Osteoblast (primary cell): ENCODE measurements around the gene MFRP. TPM values are rescaled to one million over a fixed set of nuclear protein-coding genes. Genes with fewer than 3 reads are reported as not detected.
A peak's percentile ranks its signal among the peaks of the same experiment; 100 is the strongest.

ENCODE experiments used
- DNase-seq: peaks from one replicate; pipeline ENCODE4 v3.0.0; 2011; ENCODE audit warnings: low spot score, mixed read lengths; ENCODE audit not compliant: insufficient read length; ENCODE audit errors: missing footprints
- H2AFZ ChIP-seq: 2 replicates; pipeline ENCODE4 v1.6.0; 2011; ENCODE audit warnings: mild to moderate bottlenecking, low read length
- H3K27ac ChIP-seq: 2 replicates; pipeline ENCODE4 v1.5.1; 2011; ENCODE audit warnings: mild to moderate bottlenecking, low read depth, low read length, moderate library complexity
- H3K27me3 ChIP-seq: 2 replicates; pipeline ENCODE4 v1.6.0; 2012; ENCODE audit warnings: mild to moderate bottlenecking, control low read depth, inconsistent platforms, low read length, moderate library complexity; ENCODE audit not compliant: insufficient read depth
- H3K36me3 ChIP-seq: 2 replicates; pipeline ENCODE4 v1.5.1; 2011; ENCODE audit warnings: mild to moderate bottlenecking, low read length, control low read depth, moderate library complexity; ENCODE audit not compliant: insufficient read depth
- H3K4me1 ChIP-seq: 2 replicates; pipeline ENCODE4 v1.5.1; 2011; ENCODE audit warnings: mild to moderate bottlenecking, low read length, control low read depth, moderate library complexity; ENCODE audit not compliant: insufficient read depth
- H3K4me2 ChIP-seq: 2 replicates; pipeline ENCODE4 v1.6.0; 2011; ENCODE audit warnings: mild to moderate bottlenecking, low read length; ENCODE audit not compliant: insufficient read depth
- H3K4me3 ChIP-seq: fragments of 200-600 bp; sonication (generic); 3 replicates; pipeline ENCODE4 v1.5.1; 2012; ENCODE audit warnings: mild to moderate bottlenecking, low read length, inconsistent platforms; ENCODE audit not compliant: insufficient read depth
- H3K79me2 ChIP-seq: 2 replicates; pipeline ENCODE4 v1.6.0; 2012; ENCODE audit warnings: mild to moderate bottlenecking, low read length, control low read depth, inconsistent platforms; ENCODE audit not compliant: insufficient read depth
- H3K9me3 ChIP-seq: 2 replicates; pipeline ENCODE4 v1.5.1; 2011; ENCODE audit warnings: low read depth, low read length, control low read depth
- H4K20me1 ChIP-seq: 2 replicates; pipeline ENCODE4 v1.6.0; 2012; ENCODE audit warnings: mild to moderate bottlenecking, low read length, control low read depth; ENCODE audit not compliant: insufficient read depth
- CTCF ChIP-seq: IDR thresholded peaks from 2 replicates; pipeline ENCODE4 v1.5.1; 2011; ENCODE audit warnings: mild to moderate bottlenecking, low read depth, low read length, moderate library complexity; ENCODE audit errors: extremely low read depth
- total RNA-seq: library from RNA; depleted of rRNA; stranded (reverse); fragments of >200 nt; gene quantifications from 2 replicates; pipeline ENCODE4 v1.2.3, GENCODE V29; 2012

Gene MFRP
- total RNA-seq, 1 donor = not detected

DNA sequence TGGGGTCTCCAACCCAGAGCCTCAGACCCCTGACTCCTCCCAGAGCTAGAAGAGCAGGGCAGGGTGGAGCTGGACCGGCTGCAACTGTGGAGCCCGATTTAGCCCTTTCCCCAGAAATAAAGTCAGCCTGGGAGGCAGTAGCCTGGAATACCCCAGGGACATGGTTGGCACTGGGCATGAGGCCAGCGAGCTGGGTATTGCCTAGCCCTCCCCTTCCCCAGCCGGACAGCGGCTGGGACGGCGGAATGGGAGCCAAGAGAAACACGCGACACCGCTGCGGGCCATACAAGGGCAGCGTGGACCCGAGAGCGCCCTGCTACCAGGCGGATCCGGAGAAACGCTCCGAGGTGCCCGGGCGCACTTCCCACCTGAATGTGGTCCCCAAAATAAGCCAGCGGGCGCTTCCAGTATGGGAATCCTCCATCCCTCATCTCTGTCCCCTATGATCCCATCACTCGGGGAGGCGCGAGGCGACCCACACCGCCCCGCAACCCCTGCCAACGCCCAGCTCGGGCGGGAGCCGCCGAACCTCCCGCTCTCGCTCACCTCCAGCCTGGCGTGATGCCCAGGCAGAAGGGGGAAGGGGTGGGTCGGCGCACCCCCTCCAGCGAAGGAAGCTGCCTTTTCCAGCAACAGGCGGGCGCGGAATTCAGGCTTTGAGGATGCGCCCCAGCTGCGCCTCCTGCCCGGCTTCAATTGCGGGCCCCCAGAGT lies 30.3 kb downstream of the MFRP start:
- Histone ChIP-seq H2AFZ (peak overlapping the region; percentile 72), H3K9me3 (no peaks in the 10 kb centered on the region), H3K36me3 (peaks cover 5% of the 10 kb centered on the region), H3K4me3 (peak overlapping the region; percentile 74), H4K20me1 (no peaks in the 10 kb centered on the region), H3K79me2 (no peaks in the 10 kb centered on the region), H3K4me2 (peak overlapping the region; percentile 89), H3K27ac (no peak overlapping the region), H3K27me3 (no peaks in the 10 kb centered on the region), H3K4me1 (peaks cover 44% of the 10 kb centered on the region)
- TF ChIP-seq CTCF = no peak
- peak; percentile 91 for DNase-seq

DNA sequence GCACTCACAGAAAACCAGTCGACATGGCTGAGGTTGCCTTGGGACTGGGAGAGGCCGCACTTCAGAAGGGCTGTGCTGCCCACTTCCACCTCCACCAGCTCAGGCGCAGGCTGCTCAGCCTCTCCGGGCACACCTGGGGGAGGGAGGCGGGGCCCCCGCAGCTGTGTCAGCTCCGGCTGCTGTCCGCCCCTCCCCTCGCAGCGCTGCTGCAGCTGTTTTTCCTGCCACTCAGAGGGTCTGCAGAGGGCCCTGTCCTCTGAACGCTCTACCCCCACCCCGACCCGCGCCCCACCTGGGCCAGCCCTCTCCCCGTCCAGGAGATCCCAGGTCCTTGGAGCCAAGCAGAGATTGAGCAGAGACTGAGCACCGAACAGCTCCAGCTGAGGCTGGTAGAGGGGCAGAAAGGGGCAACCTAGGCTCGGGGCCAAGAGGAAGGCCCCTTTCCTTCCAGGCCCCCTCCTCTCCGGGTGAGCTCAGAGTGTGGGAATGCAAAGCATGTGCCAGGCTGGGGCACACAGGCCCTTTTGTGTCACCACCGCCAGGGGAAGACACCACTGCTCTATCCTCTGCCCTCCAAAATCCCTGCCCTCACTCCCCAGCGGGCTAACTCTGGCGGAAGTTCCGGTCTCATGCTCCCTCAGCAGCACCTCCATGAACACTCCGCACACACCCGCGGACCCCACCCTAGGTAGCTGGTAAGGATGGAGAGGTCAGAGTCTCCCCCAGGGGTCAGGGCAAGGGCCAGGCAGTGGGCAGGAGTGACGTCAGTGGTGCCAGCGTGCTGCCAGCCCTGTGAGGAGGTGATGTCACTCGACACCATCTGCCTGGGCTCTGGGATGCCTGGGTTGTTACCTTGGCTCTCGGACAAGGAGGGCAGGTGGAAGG lies 31.1 kb downstream of the MFRP start:
- peak; percentile 92 for DNase-seq
- H2AFZ ChIP-seq = peak overlapping the region; percentile 69

DNA sequence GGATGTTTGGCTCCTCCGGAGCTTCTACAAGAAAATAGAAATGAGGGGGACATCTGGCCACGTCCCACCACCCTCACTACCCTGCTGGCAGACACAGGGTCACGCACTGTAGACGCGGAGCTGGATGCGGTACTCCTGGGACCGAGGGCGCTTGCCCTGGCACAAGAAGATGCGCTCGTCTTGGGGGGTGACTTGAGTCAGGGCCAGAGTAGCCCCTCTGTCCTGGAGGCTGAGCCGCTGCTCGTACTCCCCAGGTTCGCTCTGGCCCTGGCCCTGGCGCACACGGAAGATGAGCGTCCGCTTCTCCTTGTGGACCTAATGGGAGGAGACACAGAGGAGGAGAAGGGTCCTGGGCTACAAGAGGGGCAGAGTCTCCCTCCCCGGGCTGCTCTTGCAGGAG lies 31.8 kb downstream of the MFRP start:
- TF ChIP-seq CTCF = no peak
- Histone ChIP-seq H3K4me3 (no peak overlapping the region), H3K27ac (no peak overlapping the region), H3K9me3 (no peaks in the 10 kb centered on the region), H3K27me3 (no peaks in the 10 kb centered on the region), H2AFZ (no peak overlapping the region), H4K20me1 (no peaks in the 10 kb centered on the region), H3K4me2 (no peak overlapping the region), H3K4me1 (peaks cover 39% of the 10 kb centered on the region), H3K36me3 (peaks cover 6% of the 10 kb centered on the region), H3K79me2 (no peaks in the 10 kb centered on the region)
- peak; percentile 38 for DNase-seq

More for the DNA sequence above, 31.1 kb downstream of the MFRP start:
- H3K36me3 ChIP-seq = peaks cover 5% of the 10 kb centered on the region
- TF ChIP-seq CTCF = no peak
- H3K4me2 ChIP-seq = peak overlapping the region; percentile 89
- H3K27me3 ChIP-seq = no peaks in the 10 kb centered on the region
- H4K20me1 ChIP-seq = no peaks in the 10 kb centered on the region
- H3K9me3 ChIP-seq = no peaks in the 10 kb centered on the region
- H3K4me1 ChIP-seq = peaks cover 40% of the 10 kb centered on the region
- H3K79me2 ChIP-seq = no peaks in the 10 kb centered on the region
- H3K4me3 ChIP-seq = peak overlapping the region; percentile 74
- no peak overlapping the region for H3K27ac ChIP-seq

GRCh38 chr11:119310682-119311052 lies 35.8 kb downstream of the MFRP start:
- DNase-seq = peak; percentile 55
- Histone ChIP-seq H3K27ac (no peak overlapping the region), H3K79me2 (no peaks in the 10 kb centered on the region), H3K4me1 (peaks cover 20% of the 10 kb centered on the region), H3K9me3 (no peaks in the 10 kb centered on the region), H4K20me1 (no peaks in the 10 kb centered on the region), H2AFZ (no peak overlapping the region), H3K27me3 (no peaks in the 10 kb centered on the region), H3K36me3 (peaks cover 12% of the 10 kb centered on the region), H3K4me2 (no peak overlapping the region), H3K4me3 (no peak overlapping the region)
- no peak for TF ChIP-seq CTCF
